Neural progenitor cell (in vitro differentiated cells): ENCODE data around the gene ZPBP. TPM values are rescaled to one million over a fixed set of nuclear protein-coding genes. Genes with fewer than 3 reads are reported as not detected.

Source experiments
- DNase-seq: peaks from one replicate; pipeline ENCODE4 v3.0.0-alpha.2; 2016; ENCODE audit warnings: low spot score
- H2AFZ ChIP-seq: fragments of 200-600 bp; sonication (generic); replicated peaks from 2 replicates; pipeline ENCODE4 v1.6.1; 2016; ENCODE audit warnings: antibody characterized with exemption
- H3F3A ChIP-seq: fragments of 200-600 bp; sonication (generic); 2 replicates; pipeline ENCODE4 v1.6.1; 2016; ENCODE audit warnings: antibody characterized with exemption, low read depth
- H3K27ac ChIP-seq: fragments of 200-600 bp; sonication (generic); 2 replicates; pipeline ENCODE4 v1.5.1; 2016; ENCODE audit warnings: mild to moderate bottlenecking
- H3K27me3 ChIP-seq: fragments of 200-600 bp; sonication (generic); 2 replicates; pipeline ENCODE4 v1.6.1; 2016; ENCODE audit warnings: mild to moderate bottlenecking, moderate library complexity
- H3K36me3 ChIP-seq: fragments of 200-600 bp; sonication (generic); 2 replicates; pipeline ENCODE4 v1.5.1; 2016
- H3K4me1 ChIP-seq: fragments of 200-600 bp; sonication (generic); 2 replicates; pipeline ENCODE4 v1.6.1; 2016; ENCODE audit warnings: mixed run types
- H3K4me2 ChIP-seq: fragments of 200-600 bp; sonication (generic); 2 replicates; pipeline ENCODE4 v1.6.1; 2016
- H3K4me3 ChIP-seq: fragments of 200-600 bp; sonication (generic); 2 replicates; pipeline ENCODE4 v1.5.1; 2016
- H3K79me2 ChIP-seq: fragments of 200-600 bp; sonication (generic); 2 replicates; pipeline ENCODE4 v1.6.1; 2016; ENCODE audit warnings: low read depth
- H3K9ac ChIP-seq: fragments of 200-600 bp; sonication (generic); 2 replicates; pipeline ENCODE4 v1.6.1; 2016
- H3K9me3 ChIP-seq: fragments of 200-600 bp; sonication (generic); 2 replicates; pipeline ENCODE4 v1.5.1; 2016; ENCODE audit warnings: low read depth
- H4K20me1 ChIP-seq: fragments of 200-600 bp; sonication (generic); 2 replicates; pipeline ENCODE4 v1.6.1; 2016; ENCODE audit warnings: low read depth
- H3K27ac Mint-ChIP-seq: 3 replicates; pipeline ENCODE4 v1.8.0; 2021; ENCODE audit warnings: mixed read lengths
- H3K27me3 Mint-ChIP-seq: 2 replicates; pipeline ENCODE4 v1.8.0; 2022; ENCODE audit warnings: low read depth, mild to moderate bottlenecking, inconsistent platforms, moderate library complexity, mixed read lengths; ENCODE audit not compliant: insufficient read depth
- H3K36me3 Mint-ChIP-seq: 3 replicates; pipeline ENCODE4 v1.8.0; 2021; ENCODE audit warnings: mixed read lengths
- H3K4me1 Mint-ChIP-seq: 3 replicates; pipeline ENCODE4 v1.8.0; 2021; ENCODE audit warnings: mixed read lengths
- H3K4me3 Mint-ChIP-seq: 3 replicates; pipeline ENCODE4 v1.8.0; 2021; ENCODE audit warnings: mild to moderate bottlenecking, moderate library complexity, mixed read lengths
- H3K9me3 Mint-ChIP-seq: 3 replicates; pipeline ENCODE4 v1.8.0; 2020; ENCODE audit warnings: mixed read lengths
- CTCF ChIP-seq: fragments of 200-600 bp; sonication (generic); IDR thresholded peaks from 2 replicates; pipeline ENCODE4 v1.5.1; 2017; ENCODE audit warnings: antibody characterized with exemption, mild to moderate bottlenecking
- EZH2 ChIP-seq: fragments of 200-600 bp; sonication (generic); IDR thresholded peaks from 2 replicates; pipeline ENCODE4 v1.6.1; 2017; ENCODE audit warnings: antibody characterized with exemption, mild to moderate bottlenecking, moderate library complexity
- EZH2phosphoT487 ChIP-seq: fragments of 200-600 bp; sonication (generic); IDR thresholded peaks from 2 replicates; pipeline ENCODE4 v1.6.1; 2017; ENCODE audit warnings: antibody characterized with exemption
- total RNA-seq: library from RNA; depleted of rRNA; stranded (reverse); fragments of >200 nt; gene quantifications from 2 replicates; pipeline ENCODE4 v1.2.3, GENCODE V29; 2015; ENCODE audit warnings: low replicate concordance

ZPBP gene
- total RNA-seq, 1 donor from 2014 or later, result not detected

GRCh38 chr7:50022451-50022850, 70.6 kb downstream of the ZPBP start:
- H3K4me3 ChIP-seq, result no peak overlapping the region
- H3K4me1 ChIP-seq, result no peaks in the 10 kb centered on the region
- Mint-ChIP-seq H3K27me3 (no peaks in the 10 kb centered on the region), H3K27ac (no peak overlapping the region), H3K9me3 (no peaks in the 10 kb centered on the region), H3K36me3 (no peaks in the 10 kb centered on the region), H3K4me1 (no peaks in the 10 kb centered on the region), H3K4me3 (no peak overlapping the region)
- no peaks in the 10 kb centered on the region for H4K20me1 ChIP-seq
- no peaks in the 10 kb centered on the region for H3K27me3 ChIP-seq
- H3K9ac ChIP-seq, result no peak overlapping the region
- H2AFZ ChIP-seq, result no peak overlapping the region
- no peak overlapping the region for H3K4me2 ChIP-seq
- DNase-seq, result no peak
- no peaks in the 10 kb centered on the region for H3K79me2 ChIP-seq
- TF ChIP-seq EZH2phosphoT487 (no peak), CTCF (no peak), EZH2 (no peak)
- no peaks in the 10 kb centered on the region for H3K36me3 ChIP-seq
- H3F3A ChIP-seq, result no peaks in the 10 kb centered on the region
- H3K27ac ChIP-seq, result no peak overlapping the region
- no peaks in the 10 kb centered on the region for H3K9me3 ChIP-seq

GRCh38 chr7:49995681-49996080, 97.4 kb downstream of the ZPBP start:
- Histone ChIP-seq H3K9me3 (no peaks in the 10 kb centered on the region), H3F3A (no peaks in the 10 kb centered on the region), H3K9ac (no peak overlapping the region), H2AFZ (no peak overlapping the region), H4K20me1 (no peaks in the 10 kb centered on the region), H3K4me1 (no peaks in the 10 kb centered on the region), H3K36me3 (no peaks in the 10 kb centered on the region), H3K4me3 (no peak overlapping the region), H3K27me3 (no peaks in the 10 kb centered on the region), H3K79me2 (no peaks in the 10 kb centered on the region), H3K27ac (no peak overlapping the region), H3K4me2 (no peak overlapping the region)
- Mint-ChIP-seq H3K9me3 (no peaks in the 10 kb centered on the region), H3K27me3 (no peaks in the 10 kb centered on the region), H3K27ac (no peak overlapping the region), H3K4me1 (no peaks in the 10 kb centered on the region), H3K4me3 (no peak overlapping the region), H3K36me3 (no peaks in the 10 kb centered on the region)
- no peak for TF ChIP-seq EZH2phosphoT487
- no peak for TF ChIP-seq EZH2
- no peak for TF ChIP-seq CTCF
- DNase-seq, result no peak

- Mint-ChIP-seq H3K36me3 (no peaks in the 10 kb centered on the region), H3K9me3 (peaks cover 9% of the 10 kb centered on the region), H3K4me1 (no peaks in the 10 kb centered on the region), H3K4me3 (no peak overlapping the region), H3K27ac (no peak overlapping the region), H3K27me3 (no peaks in the 10 kb centered on the region)
- H3K36me3 ChIP-seq, result no peaks in the 10 kb centered on the region
- H3K4me3 ChIP-seq, result no peak overlapping the region
- H3K4me1 ChIP-seq, result no peaks in the 10 kb centered on the region
- no peaks in the 10 kb centered on the region for H3K27me3 ChIP-seq
- H3K9me3 ChIP-seq, result peaks cover 8% of the 10 kb centered on the region
- no peak overlapping the region for H3K27ac ChIP-seq
- TF ChIP-seq EZH2phosphoT487 (no peak), CTCF (no peak), EZH2 (no peak)
- no peak overlapping the region for H3K9ac ChIP-seq
- no peaks in the 10 kb centered on the region for H4K20me1 ChIP-seq
- DNase-seq, result no peak
- no peak overlapping the region for H2AFZ ChIP-seq
- no peaks in the 10 kb centered on the region for H3K79me2 ChIP-seq
- no peak overlapping the region for H3K4me2 ChIP-seq
- peaks cover 6% of the 10 kb centered on the region for H3F3A ChIP-seq
Measured at GRCh38 chr7:49986191-49986590, 106.9 kb downstream of the ZPBP start.
